MM.1S (cell line): ENCODE data around the gene ATF7IP.

Source experiments
- EZH2phosphoT487 ChIP-seq: fragments of 300-600 bp; sonication (generic); IDR thresholded peaks from 2 replicates; pipeline ENCODE4 v1.6.1; 2018; ENCODE audit warnings: antibody characterized with exemption, low read length
- TF ChIP-seq, protein P1 (sequence below): fragments of 300-600 bp; sonication (generic); IDR thresholded peaks from 2 replicates; pipeline ENCODE4 v1.5.1; 2016; ENCODE audit warnings: antibody characterized with exemption, low read length, mixed read lengths

DNA sequence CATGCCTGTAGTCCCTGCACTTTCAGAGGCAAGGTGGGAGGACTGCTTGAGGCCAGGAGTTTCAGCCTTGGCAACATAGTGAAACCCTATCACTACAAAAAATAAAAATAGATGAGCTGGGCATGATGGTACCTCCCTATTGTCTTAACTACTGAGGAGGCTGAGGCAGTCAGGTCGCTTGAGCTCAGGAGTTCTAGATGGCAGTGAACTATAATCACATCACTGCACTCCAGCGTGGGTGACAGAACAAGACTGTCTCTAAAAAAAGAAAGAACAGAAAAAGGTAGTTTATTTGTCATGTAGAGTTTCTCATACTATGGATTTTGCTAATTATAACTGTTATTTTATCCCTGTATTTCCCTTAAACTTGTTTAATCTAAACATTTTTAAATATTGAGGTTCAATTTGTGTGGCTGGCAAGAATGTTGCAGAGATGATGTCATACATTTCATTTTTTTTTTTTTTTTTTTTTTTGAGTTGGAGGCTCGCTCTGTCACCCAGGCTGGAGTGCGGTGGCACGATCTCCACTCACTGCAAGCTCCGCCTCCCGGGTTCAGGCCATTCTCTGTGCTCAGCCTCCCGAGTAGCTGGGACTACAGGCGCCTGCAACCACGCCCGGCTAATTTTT lies 39.7 kb upstream of the ATF7IP start:
- TF ChIP-seq, protein P1, sequence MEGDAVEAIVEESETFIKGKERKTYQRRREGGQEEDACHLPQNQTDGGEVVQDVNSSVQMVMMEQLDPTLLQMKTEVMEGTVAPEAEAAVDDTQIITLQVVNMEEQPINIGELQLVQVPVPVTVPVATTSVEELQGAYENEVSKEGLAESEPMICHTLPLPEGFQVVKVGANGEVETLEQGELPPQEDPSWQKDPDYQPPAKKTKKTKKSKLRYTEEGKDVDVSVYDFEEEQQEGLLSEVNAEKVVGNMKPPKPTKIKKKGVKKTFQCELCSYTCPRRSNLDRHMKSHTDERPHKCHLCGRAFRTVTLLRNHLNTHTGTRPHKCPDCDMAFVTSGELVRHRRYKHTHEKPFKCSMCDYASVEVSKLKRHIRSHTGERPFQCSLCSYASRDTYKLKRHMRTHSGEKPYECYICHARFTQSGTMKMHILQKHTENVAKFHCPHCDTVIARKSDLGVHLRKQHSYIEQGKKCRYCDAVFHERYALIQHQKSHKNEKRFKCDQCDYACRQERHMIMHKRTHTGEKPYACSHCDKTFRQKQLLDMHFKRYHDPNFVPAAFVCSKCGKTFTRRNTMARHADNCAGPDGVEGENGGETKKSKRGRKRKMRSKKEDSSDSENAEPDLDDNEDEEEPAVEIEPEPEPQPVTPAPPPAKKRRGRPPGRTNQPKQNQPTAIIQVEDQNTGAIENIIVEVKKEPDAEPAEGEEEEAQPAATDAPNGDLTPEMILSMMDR: no peak
- no peak for TF ChIP-seq EZH2phosphoT487
